NK-92 (cell line): Measurements from ENCODE around the gene BICDL2.

Source experiments
- DNase-seq: peaks from one replicate; lab custom pipeline; 2025; ENCODE audit not compliant: unreplicated experiment; lab: John Stamatoyannopoulos, UW

Gene BICDL2

DNA sequence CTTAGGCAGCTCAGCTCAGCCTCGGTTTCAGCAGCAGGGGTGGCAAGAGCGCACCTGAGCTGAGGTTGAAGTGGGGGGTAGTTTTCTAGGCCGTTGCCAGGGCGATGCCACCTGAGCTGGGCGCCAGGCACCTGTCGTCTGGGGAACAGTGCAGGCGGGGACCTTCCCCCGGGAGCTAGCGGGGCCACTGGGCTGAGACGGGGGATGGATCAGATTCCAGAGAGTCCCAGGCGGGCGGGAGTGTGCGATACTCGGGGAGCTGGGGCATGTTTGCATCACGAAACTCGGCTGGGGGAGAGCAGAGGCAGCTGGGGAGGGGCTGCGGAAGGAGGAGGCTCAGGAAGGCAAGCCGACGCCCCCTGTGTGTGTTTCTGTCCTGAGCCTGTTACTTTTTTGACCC lies 24.5 kb downstream of the BICDL2 start:
- no peak for DNase-seq

DNA sequence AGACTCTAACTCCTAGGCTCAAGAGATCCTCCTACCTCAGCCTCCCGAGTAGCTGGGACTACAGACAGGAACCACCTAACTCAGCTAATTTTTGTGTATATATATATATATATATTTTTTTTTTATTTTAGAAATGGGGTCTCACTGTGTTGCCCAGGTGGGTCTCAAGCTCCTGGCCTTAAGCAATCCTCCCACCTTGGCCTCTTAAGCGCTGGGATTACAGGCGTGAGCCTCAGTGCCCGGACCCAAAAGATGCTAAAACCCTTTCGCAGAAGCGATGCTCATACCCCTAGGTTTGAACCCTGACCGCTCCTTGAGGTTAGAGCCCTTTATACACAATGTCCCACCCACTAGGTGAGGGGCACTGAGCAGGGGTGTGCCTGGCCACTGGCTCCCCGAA lies 26.2 kb downstream of the BICDL2 start:
- no peak for DNase-seq

DNA sequence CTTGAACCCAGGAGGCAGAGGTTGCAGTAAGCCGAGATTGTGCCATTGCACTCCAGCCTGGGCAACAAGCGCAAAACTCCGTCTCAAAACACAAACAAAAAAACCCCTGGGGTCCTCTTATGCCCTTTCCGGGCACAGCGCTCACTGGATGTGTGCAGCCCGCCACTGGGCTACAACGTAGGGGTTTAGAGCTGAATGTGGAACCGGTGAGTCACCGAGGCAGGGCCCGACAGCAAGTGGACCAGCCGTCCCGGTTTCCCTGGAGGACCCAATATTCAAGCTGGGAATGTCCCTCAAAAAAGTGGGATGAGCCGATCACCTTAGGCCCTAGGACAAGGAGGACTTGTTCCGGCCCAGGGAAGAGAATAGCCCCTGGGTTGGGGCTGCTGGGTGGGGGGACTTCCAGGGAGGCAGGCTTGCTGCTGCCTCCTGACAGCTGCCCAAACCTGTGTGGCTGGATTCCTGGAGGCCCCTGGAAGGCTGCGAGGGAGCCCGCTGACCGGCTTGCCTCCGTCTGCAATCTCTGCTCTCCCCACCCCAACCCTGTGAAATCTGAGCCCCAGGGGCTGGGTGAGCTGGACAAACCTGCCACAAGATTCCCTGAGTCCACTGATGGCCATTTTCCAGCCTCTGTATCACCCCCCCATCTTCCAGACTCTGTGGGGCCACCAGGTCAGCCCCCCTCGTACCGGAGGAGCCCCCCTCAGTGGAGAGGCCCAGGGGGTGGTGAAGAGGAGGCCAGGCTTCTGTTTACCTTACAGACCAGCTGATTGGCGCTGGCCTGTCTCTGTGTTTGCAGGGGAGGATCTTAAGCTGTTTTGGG lies 27.0 kb downstream of the BICDL2 start:
- no peak for DNase-seq

DNA sequence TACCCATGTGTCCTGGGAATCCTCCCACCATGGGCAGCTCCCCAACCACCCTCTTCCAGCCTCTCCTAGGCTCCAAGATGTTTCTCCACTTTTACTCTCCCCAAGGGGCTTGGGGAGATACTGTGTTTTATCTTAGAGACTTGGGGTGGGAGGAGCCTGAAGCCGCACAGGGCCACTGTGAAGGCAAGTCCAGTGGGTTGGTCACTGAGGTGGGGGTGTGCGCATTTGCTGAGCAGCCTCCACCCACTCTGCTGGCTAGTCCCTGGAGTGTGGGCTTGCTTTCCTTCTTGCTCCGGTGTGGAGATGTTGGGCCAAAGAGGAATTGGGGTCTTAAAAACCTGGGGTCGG lies 28.1 kb downstream of the BICDL2 start:
- no peak for DNase-seq

DNA sequence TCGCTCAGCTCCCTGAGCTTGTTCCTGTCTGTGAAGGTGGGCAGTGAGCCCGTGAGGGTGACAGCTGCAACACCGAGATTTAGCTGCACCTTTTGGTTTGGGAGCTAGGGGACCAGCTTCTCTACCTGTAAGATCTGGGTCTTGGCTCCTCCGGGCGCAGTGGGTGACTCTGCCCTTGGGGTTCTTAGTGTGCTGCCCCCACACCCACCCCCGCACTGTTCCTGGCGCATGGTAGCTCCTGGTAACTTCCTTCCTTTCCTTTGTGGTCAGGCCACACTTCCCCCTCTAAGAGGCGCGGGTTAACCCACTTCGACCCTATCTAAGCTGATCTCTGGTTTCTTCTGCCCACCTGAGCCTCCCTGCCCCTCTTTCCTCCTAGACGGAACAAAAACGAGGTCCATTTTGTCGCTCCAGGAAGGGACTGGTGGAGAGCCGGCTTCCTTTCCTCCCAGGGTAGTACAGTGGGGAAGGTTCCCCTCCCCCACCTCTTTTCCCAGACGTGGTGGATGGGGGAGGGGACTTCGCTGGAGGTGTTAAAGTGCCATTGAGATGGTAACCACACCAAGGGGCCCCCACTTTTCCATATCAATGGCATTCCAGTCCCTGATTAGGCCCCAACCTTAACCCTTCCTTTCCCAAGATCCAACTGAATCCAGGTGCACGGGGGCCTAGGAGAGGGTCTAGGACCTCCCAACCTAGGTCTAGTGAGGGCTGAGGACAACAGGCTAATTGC lies 28.6 kb downstream of the BICDL2 start:
- DNase-seq = no peak

GRCh38 chr16:3007059-3007956 lies 29.4 kb downstream of the BICDL2 start:
- DNase-seq = no peak

GRCh38 chr16:3004781-3005284 lies 31.9 kb downstream of the BICDL2 start:
- no peak for DNase-seq

DNA sequence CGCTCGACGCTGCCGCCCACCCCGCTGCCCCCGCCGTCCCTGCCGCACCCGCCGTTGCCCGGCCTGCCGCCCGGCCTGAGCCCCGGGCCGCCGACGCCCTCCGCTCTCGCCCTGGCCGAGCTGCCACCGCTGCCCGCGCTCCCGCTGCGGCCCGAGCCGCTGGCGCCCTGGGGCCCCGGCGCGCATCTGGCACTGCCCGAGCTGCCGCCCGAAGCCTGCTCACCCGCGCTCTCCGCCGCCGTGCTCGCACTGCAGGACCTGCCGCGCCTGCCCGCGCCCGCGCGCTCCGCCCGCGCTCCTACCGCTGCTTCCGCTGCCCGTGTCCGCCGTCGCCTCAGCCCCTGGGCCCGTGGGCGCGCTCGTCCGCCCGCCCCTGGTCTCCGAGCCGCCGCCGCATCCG lies 32.4 kb downstream of the BICDL2 start:
- DNase-seq = no peak

DNA sequence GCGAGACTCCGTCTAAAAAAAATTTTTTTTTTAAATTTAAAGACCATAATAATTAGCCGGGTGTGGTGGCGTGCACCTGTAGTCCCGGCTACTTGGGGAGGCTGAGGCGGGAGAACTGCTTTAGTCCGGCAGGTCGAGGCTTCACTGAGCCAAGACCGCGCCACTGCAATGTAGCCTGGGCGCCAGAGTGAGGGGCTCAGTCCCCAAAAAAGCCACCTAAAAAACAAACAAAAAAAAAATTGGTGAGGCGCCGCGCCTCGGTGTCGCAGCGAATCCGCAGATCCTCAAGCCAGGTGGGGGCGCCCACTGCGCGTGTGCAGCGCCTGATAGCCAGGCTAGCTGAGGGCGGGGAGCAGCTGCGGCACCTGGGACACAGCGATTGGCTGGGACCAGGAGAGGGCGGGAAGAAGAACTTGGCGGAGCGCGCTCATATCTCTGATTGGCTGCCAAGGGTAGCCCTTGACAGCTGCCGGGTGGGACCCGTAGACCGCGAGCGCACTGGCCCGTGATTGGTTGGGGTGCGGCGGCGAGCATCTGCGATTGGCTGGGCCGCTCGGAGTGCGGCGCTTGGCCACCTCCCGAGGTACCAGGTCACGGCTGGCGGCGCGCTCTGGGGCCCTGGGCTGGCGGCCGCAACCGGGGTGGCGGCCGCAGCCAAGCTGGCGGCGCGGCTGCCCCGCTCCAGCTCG lies 33.0 kb downstream of the BICDL2 start:
- peak; percentile 79 for DNase-seq

- DNase-seq = no peak
Measured at GRCh38 chr16:3001316-3001715, 35.4 kb downstream of the BICDL2 start.

DNA sequence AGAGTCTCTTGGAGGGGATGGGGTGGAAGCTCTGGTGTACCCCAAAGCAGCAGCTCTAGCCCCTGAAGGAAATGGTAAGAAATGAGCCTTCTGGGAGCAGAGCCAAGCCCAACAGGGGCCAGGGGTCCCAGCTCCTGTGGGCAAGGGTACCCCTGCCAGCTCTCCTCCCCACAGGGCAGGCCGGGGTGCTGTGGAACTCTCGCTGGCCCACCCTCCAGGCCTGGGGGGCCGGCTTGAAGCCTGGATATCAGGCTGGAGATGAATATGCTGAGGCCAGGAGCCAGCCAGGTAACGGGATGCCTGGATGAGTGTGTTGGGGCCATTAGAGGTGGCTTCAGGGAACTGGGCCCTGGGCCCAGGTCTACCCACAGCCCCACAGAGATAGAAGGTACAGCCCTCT lies 36.2 kb downstream of the BICDL2 start:
- DNase-seq = no peak

GRCh38 chr16:2999929-3000328 lies 36.8 kb downstream of the BICDL2 start:
- no peak for DNase-seq

DNA sequence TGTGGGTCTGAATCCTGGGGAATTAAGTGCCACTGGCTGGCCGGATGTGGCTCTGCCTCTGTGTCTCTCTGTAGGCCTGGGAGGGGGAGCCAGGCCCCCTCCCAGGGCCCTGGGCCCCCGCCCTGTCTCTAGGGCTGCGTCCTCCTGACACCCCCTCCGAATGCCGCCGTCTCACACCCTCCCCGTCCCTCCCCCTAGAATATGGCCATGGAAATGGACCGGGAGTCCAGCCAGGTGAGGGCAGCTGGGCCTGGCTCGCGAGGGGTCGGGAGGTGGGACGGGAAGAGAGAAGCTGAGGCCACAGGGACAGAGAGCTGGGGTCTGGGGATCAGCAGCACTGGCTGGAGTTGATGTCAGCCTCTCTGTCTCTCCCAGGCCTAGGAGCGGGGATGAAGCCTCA lies 40.4 kb downstream of the BICDL2 start:
- DNase-seq = no peak

- DNase-seq = no peak
Measured at GRCh38 chr16:2992383-2993081, 44.2 kb downstream of the BICDL2 start.

GRCh38 chr16:2991566-2992261 lies 45.0 kb downstream of the BICDL2 start:
- DNase-seq = no peak

- no peak for DNase-seq
Measured at GRCh38 chr16:2990891-2991290, 45.9 kb downstream of the BICDL2 start.

DNA sequence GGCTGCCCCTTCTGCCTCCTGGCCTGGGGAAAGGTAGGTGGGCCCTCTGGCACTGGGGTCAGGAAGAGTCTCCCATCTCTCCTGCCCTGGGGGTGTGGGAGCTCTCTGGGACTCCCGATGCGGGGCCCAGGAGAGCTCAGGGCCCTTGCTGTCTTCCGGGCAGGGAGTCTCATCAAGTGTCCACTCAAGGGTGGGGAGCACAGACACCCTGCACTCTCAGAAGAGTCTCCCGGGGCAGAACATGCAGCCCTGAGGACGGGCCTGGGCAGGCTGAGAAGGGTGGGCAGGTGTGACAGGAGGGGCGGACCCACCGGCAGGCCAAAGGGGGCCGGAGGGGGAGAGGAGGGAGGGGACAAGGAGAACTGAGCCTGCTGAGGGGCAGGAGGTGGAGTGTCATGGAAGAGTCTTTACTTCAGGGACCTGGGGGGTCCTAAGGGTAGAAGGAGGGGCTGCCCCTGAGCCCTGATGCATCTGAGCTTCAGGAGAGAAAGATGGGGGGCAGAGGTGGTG lies 48.1 kb downstream of the BICDL2 start:
- no peak for DNase-seq

GRCh38 chr16:2987833-2988232 lies 48.9 kb downstream of the BICDL2 start:
- no peak for DNase-seq

DNA sequence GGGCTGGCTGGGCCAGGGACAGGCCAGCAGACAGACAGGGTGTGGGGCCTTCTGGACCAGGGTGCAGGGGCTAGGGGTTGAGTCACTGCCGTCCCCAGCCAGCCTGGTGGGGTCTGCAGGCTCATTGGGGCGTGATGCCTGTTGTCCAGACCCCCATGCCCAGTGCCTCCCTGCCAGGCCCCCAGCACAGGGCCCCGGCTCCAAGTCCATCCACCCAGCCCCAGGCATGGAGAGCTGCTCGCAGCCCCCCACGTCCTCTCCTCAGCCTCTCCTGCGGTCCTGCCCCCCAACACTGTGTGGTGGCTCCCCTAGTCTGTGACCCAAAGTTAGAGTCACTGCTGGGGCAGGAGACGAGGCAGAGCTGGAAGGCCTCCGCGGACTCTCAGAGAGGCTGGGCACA lies 49.5 kb downstream of the BICDL2 start:
- no peak for DNase-seq
